Caco-2 (cell line): ENCODE data around the gene FBXO28. TPM values are rescaled to one million over a fixed set of nuclear protein-coding genes. Genes with fewer than 3 reads are reported as not detected.

ENCODE experiments used
- BruUV-seq: library from RNA; stranded (reverse); fragments of 400-500 nt; replicated peaks from 2 replicates; lab custom pipeline; 2021; lab: Mats Ljungman, UMichigan
- CTCF ChIA-PET: fragments of 300-600 bp; sonication (Branson Sonifier 250); formaldehyde crosslinking; loops from one replicate; lab custom pipeline; 2022; ENCODE audit warnings: antibody characterized with exemption; lab: Charles Lee
- POLR2A ChIA-PET: fragments of 300-600 bp; sonication (Branson Sonifier 250); formaldehyde crosslinking; loops from one replicate; lab custom pipeline; 2022; ENCODE audit warnings: antibody characterized with exemption; lab: Charles Lee
- DNase-seq, 2 experiments: peaks; one replicate each; pipeline versions ENCODE4 v3.0.0 to v3.0.0-alpha.2; 2020 to 2022
- H3K27me3 ChIP-seq: replicated peaks from 2 replicates; pipeline ENCODE4 v1.6.0; 2011; ENCODE audit warnings: low read length; ENCODE audit not compliant: control insufficient read depth, insufficient read depth
- H3K36me3 ChIP-seq: 2 replicates; pipeline ENCODE4 v1.5.1; 2011; ENCODE audit warnings: low read length; ENCODE audit not compliant: control insufficient read depth, insufficient read depth
- H3K4me1 ChIP-seq: fragments of 250-450 bp; sonication (Bioruptor Pico); 2 replicates; pipeline ENCODE4 v1.5.1; 2020; ENCODE audit warnings: mild to moderate bottlenecking
- H3K4me3 ChIP-seq: 2 replicates; pipeline ENCODE4 v1.5.1; 2011; ENCODE audit warnings: low read depth, mild to moderate bottlenecking, control low read depth, low read length
- H3K9me3 ChIP-seq: fragments of 250-450 bp; sonication (Bioruptor Pico); 2 replicates; pipeline ENCODE4 v1.5.1; 2020; ENCODE audit warnings: mild to moderate bottlenecking, moderate library complexity
- H3K27ac Mint-ChIP-seq: one replicate; pipeline ENCODE4 v1.8.0; 2022; ENCODE audit warnings: mixed read lengths; ENCODE audit not compliant: unreplicated experiment
- H3K27me3 Mint-ChIP-seq: one replicate; pipeline ENCODE4 v1.8.0; 2022; ENCODE audit warnings: mixed read lengths; ENCODE audit not compliant: insufficient read depth, unreplicated experiment
- H3K36me3 Mint-ChIP-seq: one replicate; pipeline ENCODE4 v1.8.0; 2022; ENCODE audit warnings: mild to moderate bottlenecking, mixed read lengths; ENCODE audit not compliant: insufficient read depth, unreplicated experiment
- H3K4me1 Mint-ChIP-seq: one replicate; pipeline ENCODE4 v1.8.0; 2022; ENCODE audit warnings: low read depth, mixed read lengths; ENCODE audit not compliant: unreplicated experiment
- H3K4me3 Mint-ChIP-seq: one replicate; pipeline ENCODE4 v1.8.0; 2022; ENCODE audit warnings: mild to moderate bottlenecking, moderate library complexity, mixed read lengths; ENCODE audit not compliant: unreplicated experiment
- H3K9me3 Mint-ChIP-seq: one replicate; pipeline ENCODE4 v1.8.0; 2022; ENCODE audit warnings: mixed read lengths; ENCODE audit not compliant: unreplicated experiment
- CTCF ChIP-seq, 2 experiments: fragments of 200-600 bp in 1 of 2; IDR thresholded peaks; 1 replicate in 1 of 2; 2 replicates in 1 of 2; pipeline versions ENCODE4 v1.5.1 to v1.8.0; 2011 to 2022; ENCODE audit warnings: antibody characterized with exemption in 1 of 2, control low read depth in 1 of 2, inconsistent platforms in 1 of 2, low read depth in 1 of 2, low read length in 1 of 2, mild to moderate bottlenecking in 1 of 2, moderate library complexity in 1 of 2; ENCODE audit not compliant: insufficient read depth in 1 of 2, severe bottlenecking in 1 of 2, unreplicated experiment in 1 of 2
- intact Hi-C: fragments of 100-400 bp; cut with micrococcal nuclease; formaldehyde crosslinking; loops from one replicate; pipeline ENCODE4 v1.10.0; 2022; ENCODE audit not compliant: unreplicated experiment
- total RNA-seq: library from RNA; stranded (reverse); gene quantifications from 2 replicates; pipeline ENCODE4 v1.2.3, GENCODE V29; 2022

Gene FBXO28
- total RNA-seq, 1 experiment from 2014 or later: 31.3 TPM

DNA sequence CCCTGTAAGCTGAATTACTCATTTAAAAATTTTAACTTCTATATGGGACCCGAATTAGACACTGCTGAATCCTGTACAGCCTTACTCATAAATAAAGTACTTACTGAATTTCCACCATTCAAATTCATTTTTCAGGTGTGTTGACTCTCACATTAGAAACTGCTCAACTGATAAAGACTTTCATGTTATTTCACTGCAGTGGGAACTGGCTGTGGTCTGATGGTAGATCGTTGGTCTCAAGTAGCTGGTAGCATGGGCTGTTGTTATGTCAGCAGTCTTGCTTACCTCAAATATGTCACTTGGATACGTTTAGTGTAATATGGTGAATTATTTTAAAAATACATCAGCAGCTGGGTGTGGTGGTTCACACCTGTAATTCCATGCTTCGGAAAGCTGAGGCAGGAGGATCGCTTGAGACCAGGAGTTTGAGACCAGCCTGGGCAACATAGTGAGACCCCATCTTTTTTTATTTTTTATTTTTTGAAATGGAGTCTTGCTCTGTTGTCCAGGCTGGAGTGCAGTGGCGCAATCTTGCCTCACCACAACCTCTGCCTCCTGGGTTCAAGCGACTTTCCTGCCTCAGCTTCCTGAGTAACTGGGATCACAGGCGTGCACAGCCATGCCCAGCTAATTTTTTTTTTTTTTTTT lies 79.5 kb downstream of the FBXO28 start:
- no peaks in the 10 kb centered on the region for H3K4me1 Mint-ChIP-seq
- Histone ChIP-seq H3K4me3 (no peak overlapping the region), H3K27me3 (no peaks in the 10 kb centered on the region), H3K36me3 (no peaks in the 10 kb centered on the region), H3K4me1 (peaks cover 17% of the 10 kb centered on the region), H3K9me3 (no peaks in the 10 kb centered on the region)
- ChIA-PET POLR2A (interaction anchor here (0.6 kb wide), 1 partner anchor 10 kb away, joined by 6 read pairs; the partner anchor contains the start of gene DEGS1), CTCF (no interaction called here)
- no peaks in the 10 kb centered on the region for H3K27me3 Mint-ChIP-seq
- no TSS peak for BruUV-seq
- H3K36me3 Mint-ChIP-seq: peaks cover 43% of the 10 kb centered on the region
- intact Hi-C loops: no loop called here
- no peaks in the 10 kb centered on the region for H3K9me3 Mint-ChIP-seq
- no peak overlapping the region for H3K4me3 Mint-ChIP-seq
- DNase-seq: no peak
- no peak overlapping the region for H3K27ac Mint-ChIP-seq
- no peak for TF ChIP-seq CTCF (IDR thresholded peaks at IDR 0.05; ENCODE audit: insufficient read depth in 1 of 2, low read depth in 1 of 2, low read length in 1 of 2, severe bottlenecking in 1 of 2, unreplicated experiment in 1 of 2)

GRCh38 chr1:224196813-224197600 lies 83.1 kb downstream of the FBXO28 start:
- intact Hi-C loops: no loop called here
- H3K27ac Mint-ChIP-seq: no peak overlapping the region
- ChIA-PET CTCF (interaction anchor here (0.7 kb wide), 1 partner anchor 9 kb away, joined by 3 read pairs; no protein-coding TSS in a partner anchor), POLR2A (no interaction called here)
- no peak overlapping the region for H3K4me3 Mint-ChIP-seq
- Histone ChIP-seq H3K27me3 (no peaks in the 10 kb centered on the region), H3K4me3 (no peak overlapping the region), H3K9me3 (no peaks in the 10 kb centered on the region), H3K4me1 (peaks cover 25% of the 10 kb centered on the region), H3K36me3 (no peaks in the 10 kb centered on the region)
- H3K27me3 Mint-ChIP-seq: no peaks in the 10 kb centered on the region
- no peak for TF ChIP-seq CTCF (IDR thresholded peaks at IDR 0.05; ENCODE audit: insufficient read depth in 1 of 2, low read depth in 1 of 2, low read length in 1 of 2, severe bottlenecking in 1 of 2, unreplicated experiment in 1 of 2)
- no peaks in the 10 kb centered on the region for H3K4me1 Mint-ChIP-seq
- peaks cover 25% of the 10 kb centered on the region for H3K36me3 Mint-ChIP-seq
- no TSS peak for BruUV-seq
- no peak for DNase-seq
- H3K9me3 Mint-ChIP-seq: no peaks in the 10 kb centered on the region

GRCh38 chr1:224198572-224198971 lies 84.7 kb downstream of the FBXO28 start:
- H3K4me3 ChIP-seq: no peak overlapping the region
- Mint-ChIP-seq H3K27me3 (no peaks in the 10 kb centered on the region), H3K4me3 (no peak overlapping the region), H3K27ac (no peak overlapping the region), H3K36me3 (peaks cover 20% of the 10 kb centered on the region), H3K4me1 (no peaks in the 10 kb centered on the region), H3K9me3 (no peaks in the 10 kb centered on the region)
- H3K9me3 ChIP-seq: no peaks in the 10 kb centered on the region
- peaks cover 25% of the 10 kb centered on the region for H3K4me1 ChIP-seq
- DNase-seq: no peak
- BruUV-seq: no TSS peak
- TF ChIP-seq CTCF (IDR thresholded peaks at IDR 0.05; ENCODE audit: insufficient read depth in 1 of 2, low read depth in 1 of 2, low read length in 1 of 2, severe bottlenecking in 1 of 2, unreplicated experiment in 1 of 2): no peak
- H3K27me3 ChIP-seq: no peaks in the 10 kb centered on the region
- CTCF ChIA-PET: no interaction called here
- POLR2A ChIA-PET: interaction anchor here (0.7 kb wide), 1 partner anchor 472 kb away, joined by 4 read pairs; no protein-coding TSS in a partner anchor
- no peaks in the 10 kb centered on the region for H3K36me3 ChIP-seq
- intact Hi-C loops: no loop called here
